Lower lobe of right lung (tissue), 2 donors: Measurements from ENCODE around the gene SLC25A18. TPM values are rescaled to one million over a fixed set of nuclear protein-coding genes. Genes with fewer than 3 reads are reported as not detected.

ENCODE experiments used
- ATAC-seq, 2 donors: fragments of 200-7000 bp; cut with Tn5 transposase; one replicate each; pipeline ENCODE4 v1.9.1; 2020 to 2022; ENCODE audit warnings: mild to moderate bottlenecking in 2 of 2, moderate library complexity in 2 of 2
- DNase-seq: peaks from one replicate; pipeline ENCODE4 v3.0.0-alpha.2; 2020
- H3K27ac ChIP-seq: fragments of 200-600 bp; one replicate; pipeline ENCODE4 v1.8.0; 2022
- H3K27me3 ChIP-seq: fragments of 200-600 bp; one replicate; pipeline ENCODE4 v1.8.0; 2022; ENCODE audit warnings: low read depth
- H3K36me3 ChIP-seq: fragments of 200-600 bp; one replicate; pipeline ENCODE4 v1.8.0; 2022; ENCODE audit warnings: mild to moderate bottlenecking
- H3K4me1 ChIP-seq: fragments of 200-600 bp; one replicate; pipeline ENCODE4 v1.8.0; 2022
- H3K4me3 ChIP-seq: fragments of 200-600 bp; one replicate; pipeline ENCODE4 v1.8.0; 2022; ENCODE audit warnings: mild to moderate bottlenecking
- H3K9me3 ChIP-seq: fragments of 200-600 bp; one replicate; pipeline ENCODE4 v1.8.0; 2022
- CTCF ChIP-seq: fragments of 200-600 bp; IDR thresholded peaks from one replicate; pipeline ENCODE4 v1.8.0; 2022; ENCODE audit warnings: antibody characterized with exemption, mild to moderate bottlenecking
- intact Hi-C: fragments of 100-400 bp; cut with DNase I; formaldehyde crosslinking; loops from one replicate; pipeline ENCODE4 v1.11.0; 2022
- total RNA-seq: library from RNA; stranded (reverse); fragmentation: NEBNext Ultra II Directional; extraction: Animal tissue kit (Norgen Biotek cat#: 25700); gene quantifications from one replicate; pipeline ENCODE4 v1.2.1, GENCODE V29; 2021
- donor health status: DM: no; HTN: yes; CAD: no; lungs with severe emphysema.

Gene SLC25A18
- total RNA-seq, 1 donor from 2014 or later, result 0.50 TPM

- no peak for ATAC-seq
- intact Hi-C loops, result no loop called here
- H3K27ac ChIP-seq, result no peak overlapping the region
- TF ChIP-seq CTCF, result no peak
- no peaks in the 10 kb centered on the region for H3K9me3 ChIP-seq
- no peak for DNase-seq
- peaks cover 71% of the 10 kb centered on the region for H3K36me3 ChIP-seq
- H3K4me3 ChIP-seq, result no peak overlapping the region
- H3K4me1 ChIP-seq, result no peaks in the 10 kb centered on the region
- H3K27me3 ChIP-seq, result no peaks in the 10 kb centered on the region
Observed at GRCh38 chr22:17592201-17592600, 28.9 kb downstream of the SLC25A18 start.

- no peak overlapping the region for H3K4me3 ChIP-seq
- H3K27ac ChIP-seq, result no peak overlapping the region
- no peaks in the 10 kb centered on the region for H3K27me3 ChIP-seq
- no peaks in the 10 kb centered on the region for H3K4me1 ChIP-seq
- intact Hi-C loops, result no loop called here
- ATAC-seq (no peak), DNase-seq (no peak)
- no peak for TF ChIP-seq CTCF
- H3K36me3 ChIP-seq, result peaks cover 100% of the 10 kb centered on the region
- no peaks in the 10 kb centered on the region for H3K9me3 ChIP-seq
Observed at GRCh38 chr22:17596226-17596625, 32.9 kb downstream of the SLC25A18 start.

GRCh38 chr22:17597217-17597616 lies 33.9 kb downstream of the SLC25A18 start:
- peaks cover 95% of the 10 kb centered on the region for H3K36me3 ChIP-seq
- intact Hi-C loops, result no loop called here
- no peak overlapping the region for H3K27ac ChIP-seq
- no peaks in the 10 kb centered on the region for H3K4me1 ChIP-seq
- ATAC-seq (no peak), DNase-seq (no peak)
- H3K9me3 ChIP-seq, result no peaks in the 10 kb centered on the region
- no peak overlapping the region for H3K4me3 ChIP-seq
- H3K27me3 ChIP-seq, result no peaks in the 10 kb centered on the region
- no peak for TF ChIP-seq CTCF

- Histone ChIP-seq H3K4me1 (no peaks in the 10 kb centered on the region), H3K9me3 (no peaks in the 10 kb centered on the region), H3K27me3 (no peaks in the 10 kb centered on the region), H3K4me3 (no peak overlapping the region), H3K27ac (no peak overlapping the region), H3K36me3 (peaks cover 91% of the 10 kb centered on the region)
- no peak for TF ChIP-seq CTCF
- intact Hi-C loops, result no loop called here
- DNase-seq (no peak), ATAC-seq (no peak)
Observed at GRCh38 chr22:17598318-17598717, 35.0 kb downstream of the SLC25A18 start.

- no peak for DNase-seq
- no peak overlapping the region for H3K4me3 ChIP-seq
- peaks cover 80% of the 10 kb centered on the region for H3K36me3 ChIP-seq
- no peaks in the 10 kb centered on the region for H3K4me1 ChIP-seq
- H3K27me3 ChIP-seq, result no peaks in the 10 kb centered on the region
- no peak overlapping the region for H3K27ac ChIP-seq
- no peak for ATAC-seq
- H3K9me3 ChIP-seq, result no peaks in the 10 kb centered on the region
- intact Hi-C loops, result no loop called here
- TF ChIP-seq CTCF, result no peak
Observed at GRCh38 chr22:17601031-17601430, 37.7 kb downstream of the SLC25A18 start.

GRCh38 chr22:17603668-17604067 lies 40.4 kb downstream of the SLC25A18 start:
- TF ChIP-seq CTCF, result no peak
- Histone ChIP-seq H3K27me3 (no peaks in the 10 kb centered on the region), H3K9me3 (no peaks in the 10 kb centered on the region), H3K4me1 (no peaks in the 10 kb centered on the region), H3K4me3 (no peak overlapping the region), H3K27ac (no peak overlapping the region), H3K36me3 (peaks cover 78% of the 10 kb centered on the region)
- DNase-seq (no peak), ATAC-seq (no peak)
- intact Hi-C loops, result no loop called here
